H9 (cell line): ENCODE measurements around the gene RHOJ. TPM values are rescaled to one million over a fixed set of nuclear protein-coding genes. Genes with fewer than 3 reads are reported as not detected.

Experiments
- DNase-seq: peaks from one replicate; pipeline ENCODE4 v3.0.0-alpha.2; 2017
- H2AFZ ChIP-seq: one replicate; pipeline ENCODE4 v1.6.1; 2013; ENCODE audit warnings: mild to moderate bottlenecking, low read length, control low read depth, moderate library complexity
- H2AK5ac ChIP-seq: 2 replicates; pipeline ENCODE4 v1.6.1; 2013; ENCODE audit warnings: low read length, control low read depth, mixed read lengths; ENCODE audit not compliant: insufficient read length
- H2BK120ac ChIP-seq: one replicate; pipeline ENCODE4 v1.6.1; 2013; ENCODE audit warnings: low read depth, mild to moderate bottlenecking, low read length, control low read depth, inconsistent platforms; ENCODE audit not compliant: poor library complexity, severe bottlenecking
- H2BK12ac ChIP-seq: 2 replicates; pipeline ENCODE4 v1.6.1; 2013; ENCODE audit warnings: low read length, control low read depth, mixed read lengths, low read depth; ENCODE audit not compliant: insufficient read length
- H2BK15ac ChIP-seq: 2 replicates; pipeline ENCODE4 v1.6.1; 2013; ENCODE audit warnings: low read depth, low read length, control low read depth
- H2BK20ac ChIP-seq: one replicate; pipeline ENCODE4 v1.6.1; 2013; ENCODE audit warnings: low read depth, mild to moderate bottlenecking, low read length, control low read depth, inconsistent platforms; ENCODE audit not compliant: poor library complexity, severe bottlenecking
- H2BK5ac ChIP-seq: 2 replicates; pipeline ENCODE4 v1.6.1; 2013; ENCODE audit warnings: low read length, control low read depth, mixed read lengths; ENCODE audit not compliant: insufficient read length
- H3K14ac ChIP-seq: 2 replicates; pipeline ENCODE4 v1.6.1; 2013; ENCODE audit warnings: low read length, control low read depth; ENCODE audit not compliant: insufficient read depth
- H3K18ac ChIP-seq: 2 replicates; pipeline ENCODE4 v1.6.1; 2013; ENCODE audit warnings: low read depth, mild to moderate bottlenecking, mixed read lengths, low read length, control low read depth; ENCODE audit not compliant: insufficient read length
- H3K23ac ChIP-seq: 2 replicates; pipeline ENCODE4 v1.6.1; 2013; ENCODE audit warnings: low read length, control low read depth, mixed read lengths, low read depth; ENCODE audit not compliant: insufficient read length
- H3K23me2 ChIP-seq: 2 replicates; pipeline ENCODE4 v1.6.1; 2013; ENCODE audit warnings: low read depth, mild to moderate bottlenecking, mixed read lengths, low read length, control low read depth; ENCODE audit not compliant: insufficient read length, poor library complexity, severe bottlenecking
- H3K27ac ChIP-seq: 2 replicates; pipeline ENCODE4 v1.5.1; 2013; ENCODE audit warnings: low read length, control low read depth, mixed read lengths, low read depth; ENCODE audit not compliant: insufficient read length
- H3K27me3 ChIP-seq: 2 replicates; pipeline ENCODE4 v1.6.1; 2013; ENCODE audit warnings: low read length, control low read depth, inconsistent platforms; ENCODE audit not compliant: insufficient read depth
- H3K4ac ChIP-seq: 2 replicates; pipeline ENCODE4 v1.6.1; 2013; ENCODE audit warnings: low read depth, mild to moderate bottlenecking, control low read depth, inconsistent platforms, low read length, moderate library complexity
- H3K4me1 ChIP-seq: 2 replicates; pipeline ENCODE4 v1.6.1; 2013; ENCODE audit warnings: low read length, control low read depth, inconsistent platforms; ENCODE audit not compliant: insufficient read depth
- H3K4me2 ChIP-seq: 2 replicates; pipeline ENCODE4 v1.6.1; 2013; ENCODE audit warnings: low read length, control low read depth, mixed read lengths; ENCODE audit not compliant: insufficient read length, insufficient read depth
- H3K56ac ChIP-seq: 2 replicates; pipeline ENCODE4 v1.6.1; 2013; ENCODE audit warnings: low read depth, mild to moderate bottlenecking, mixed read lengths, low read length, control low read depth; ENCODE audit not compliant: insufficient read length
- H3K79me1 ChIP-seq: 2 replicates; pipeline ENCODE4 v1.6.1; 2013; ENCODE audit warnings: low read depth, mild to moderate bottlenecking, moderate library complexity, low read length, control low read depth, inconsistent platforms; ENCODE audit not compliant: insufficient read depth, poor library complexity, severe bottlenecking
- H3K79me2 ChIP-seq: 2 replicates; pipeline ENCODE4 v1.6.1; 2013; ENCODE audit warnings: low read length, control low read depth, inconsistent platforms; ENCODE audit not compliant: insufficient read depth
- H3K9ac ChIP-seq: 2 replicates; pipeline ENCODE4 v1.6.1; 2013; ENCODE audit warnings: low read length, control low read depth, mixed read lengths; ENCODE audit not compliant: insufficient read length; ENCODE audit errors: extremely low read depth
- H3K9me3 ChIP-seq: one replicate; pipeline ENCODE4 v1.6.1; 2013; ENCODE audit warnings: low read depth, low read length, inconsistent platforms; ENCODE audit not compliant: control insufficient read depth
- H3T11ph ChIP-seq: one replicate; pipeline ENCODE4 v1.6.1; 2013; ENCODE audit warnings: mild to moderate bottlenecking, low read length, control low read depth, inconsistent platforms
- H4K20me1 ChIP-seq: one replicate; pipeline ENCODE4 v1.6.1; 2013; ENCODE audit not compliant: control insufficient read depth, insufficient read length, insufficient read depth
- H4K5ac ChIP-seq: 2 replicates; pipeline ENCODE4 v1.6.1; 2013; ENCODE audit warnings: low read depth, mild to moderate bottlenecking, mixed read lengths, low read length, control low read depth; ENCODE audit not compliant: insufficient read length
- H4K8ac ChIP-seq: replicated peaks from 2 replicates; pipeline ENCODE4 v1.6.1; 2013; ENCODE audit warnings: low read length, control low read depth, mixed read lengths, low read depth; ENCODE audit not compliant: insufficient read length
- H4K91ac ChIP-seq: 2 replicates; pipeline ENCODE4 v1.6.1; 2013; ENCODE audit warnings: low read depth, mild to moderate bottlenecking, moderate library complexity, mixed read lengths, low read length, control low read depth; ENCODE audit not compliant: insufficient read length
- H3K27ac Mint-ChIP-seq, 3 experiments: 2 replicates in 2 of 3; 3 replicates in 1 of 3; pipeline ENCODE4 v1.8.0; 2020 to 2021; ENCODE audit warnings: mixed read lengths in 3 of 3, mild to moderate bottlenecking in 1 of 3, moderate library complexity in 1 of 3
- H3K27me3 Mint-ChIP-seq: 2 replicates; pipeline ENCODE4 v1.8.0; 2021; ENCODE audit warnings: low read depth, mild to moderate bottlenecking, moderate library complexity, mixed read lengths
- H3K36me3 Mint-ChIP-seq, 3 experiments: 2 replicates in 2 of 3; 3 replicates in 1 of 3; pipeline ENCODE4 v1.8.0; 2020 to 2021; ENCODE audit warnings: low read depth in 3 of 3, mixed read lengths in 3 of 3; ENCODE audit not compliant: insufficient read depth in 1 of 3
- H3K4me1 Mint-ChIP-seq, 2 experiments: 2 replicates each; pipeline ENCODE4 v1.8.0; 2020; ENCODE audit warnings: mixed read lengths in 2 of 2
- H3K4me3 Mint-ChIP-seq, 2 experiments: 2 replicates in 1 of 2; 3 replicates in 1 of 2; pipeline ENCODE4 v1.8.0; 2020 to 2021; ENCODE audit warnings: mild to moderate bottlenecking in 2 of 2, mixed read lengths in 2 of 2, moderate library complexity in 1 of 2
- H3K9me3 Mint-ChIP-seq, 2 experiments: 2 replicates in 1 of 2; 3 replicates in 1 of 2; pipeline ENCODE4 v1.8.0; 2020; ENCODE audit warnings: mild to moderate bottlenecking in 2 of 2, mixed read lengths in 2 of 2, moderate library complexity in 1 of 2
- CTCF ChIP-seq: fragments of 200-600 bp; sonication (generic); conservative IDR thresholded peaks from 3 replicates; pipeline ENCODE4 v1.8.0; 2021; ENCODE audit warnings: antibody characterized with exemption, mild to moderate bottlenecking
- WGBS: extraction: QIAGEN DNeasy Blood & Tissue Kit; methylation state at CpG from one replicate; pipeline ENCODE4 v1.1.7; 2013; ENCODE audit warnings: missing lambda C conversion rate, low lambda C conversion rate, mixed read lengths; ENCODE audit not compliant: insufficient read length; ENCODE audit errors: extremely low coverage; 5-methylcytosine and 5-hydroxymethylcytosine counted together
- total RNA-seq: library from RNA; stranded (reverse); gene quantifications from 2 replicates; pipeline ENCODE4 v1.2.1, GENCODE V29; 2021

Gene RHOJ
- total RNA-seq, 1 experiment from 2014 or later: not detected

GRCh38 chr14:63288853-63289252, 84.6 kb downstream of the RHOJ start:
- Histone ChIP-seq H3K9me3 (no peaks in the 10 kb centered on the region), H4K91ac (no peak overlapping the region), H3T11ph (no peak overlapping the region), H3K27ac (no peak overlapping the region), H3K23me2 (no peaks in the 10 kb centered on the region), H3K9ac (no peak overlapping the region), H3K23ac (no peak overlapping the region), H2AK5ac (no peak overlapping the region), H2BK20ac (no peak overlapping the region), H2AFZ (no peak overlapping the region), H3K14ac (no peak overlapping the region), H4K8ac (no peak overlapping the region), H2BK5ac (no peak overlapping the region), H3K27me3 (no peaks in the 10 kb centered on the region), H4K5ac (no peak overlapping the region), H3K4me1 (peaks cover 5% of the 10 kb centered on the region; the same call in 1 of the 2 replicates), H3K56ac (no peak overlapping the region), H3K79me2 (no peaks in the 10 kb centered on the region), H2BK15ac (no peak overlapping the region), H3K4ac (no peak overlapping the region), H3K4me2 (no peak overlapping the region), H3K18ac (no peak overlapping the region), H4K20me1 (no peaks in the 10 kb centered on the region), H2BK12ac (no peak overlapping the region), H2BK120ac (no peak overlapping the region), H3K79me1 (no peaks in the 10 kb centered on the region)
- WGBS: no CpG with 5 or more reads among the region's 1 CpG
- Mint-ChIP-seq H3K36me3 (no peaks in the 10 kb centered on the region), H3K27ac (no peak overlapping the region), H3K4me3 (no peak overlapping the region), H3K27me3 (no peaks in the 10 kb centered on the region), H3K4me1 (peaks cover 16 to 22% of the 10 kb centered on the region in 2 experiments), H3K9me3 (no peaks in the 10 kb centered on the region)
- DNase-seq: no peak
- TF ChIP-seq CTCF: no peak
